Neural cell (in vitro differentiated cells): ENCODE results near the gene NSA2. TPM values are rescaled to one million over a fixed set of nuclear protein-coding genes. Genes with fewer than 3 reads are reported as not detected.

Experiments
- H2AFZ ChIP-seq: fragments of 200-600, 300-800 bp; sonication (generic), shearing (Covaris generic); 2 replicates; pipeline ENCODE4 v1.6.0; 2014; ENCODE audit warnings: low read depth, mild to moderate bottlenecking, antibody characterized with exemption, low read length, moderate library complexity
- H3F3A ChIP-seq: fragments of 200-600 bp; shearing (Covaris generic); 2 replicates; pipeline ENCODE4 v1.6.1; 2016; ENCODE audit warnings: mild to moderate bottlenecking, moderate library complexity, mixed read lengths, antibody characterized with exemption, low read length; ENCODE audit not compliant: insufficient read depth, poor library complexity, severe bottlenecking
- H3K27ac ChIP-seq: fragments of 200-600, 300-800 bp; sonication (generic), shearing (Covaris generic); 2 replicates; pipeline ENCODE4 v1.5.1; 2014; ENCODE audit warnings: mild to moderate bottlenecking, low read length, moderate library complexity
- H3K27me3 ChIP-seq: fragments of 300-800, 200-600 bp; sonication (generic), shearing (Covaris generic); 2 replicates; pipeline ENCODE4 v1.6.0; 2014; ENCODE audit warnings: mild to moderate bottlenecking, low read depth, low read length, moderate library complexity; ENCODE audit not compliant: insufficient read depth
- H3K36me3 ChIP-seq: fragments of 300-800, 200-600 bp; sonication (generic), shearing (Covaris generic); 2 replicates; pipeline ENCODE4 v1.5.1; 2014; ENCODE audit warnings: mild to moderate bottlenecking, antibody characterized with exemption, low read length, moderate library complexity; ENCODE audit not compliant: insufficient read depth
- H3K4me2 ChIP-seq: fragments of 300-800, 200-600 bp; sonication (generic), shearing (Covaris generic); 2 replicates; pipeline ENCODE4 v1.6.0; 2014; ENCODE audit warnings: mild to moderate bottlenecking, low read length
- H3K4me3 ChIP-seq: fragments of 300-800, 200-600 bp; sonication (generic), shearing (Covaris generic); 2 replicates; pipeline ENCODE4 v1.5.1; 2014; ENCODE audit warnings: mild to moderate bottlenecking, low read length, moderate library complexity
- H3K79me2 ChIP-seq: fragments of 200-600 bp; shearing (Covaris generic); replicated peaks from 2 replicates; pipeline ENCODE4 v1.6.0; 2014; ENCODE audit warnings: mild to moderate bottlenecking, low read length, moderate library complexity; ENCODE audit not compliant: insufficient read depth
- H3K9ac ChIP-seq: fragments of 300-800, 200-600 bp; sonication (generic), shearing (Covaris generic); 2 replicates; pipeline ENCODE4 v1.6.1; 2016; ENCODE audit warnings: mild to moderate bottlenecking, low read length, mixed read lengths
- H3K9me2 ChIP-seq: fragments of 200-600 bp; shearing (Covaris generic); 2 replicates; pipeline ENCODE4 v1.6.1; 2016; ENCODE audit warnings: mild to moderate bottlenecking, low read length, mixed read lengths; ENCODE audit not compliant: insufficient read depth
- H3K9me3 ChIP-seq: fragments of 200-600, 300-800 bp; sonication (generic), shearing (Covaris generic); 2 replicates; pipeline ENCODE4 v1.6.1; 2016; ENCODE audit warnings: mild to moderate bottlenecking, mixed run types, low read length, moderate library complexity, mixed read lengths
- H4K20me1 ChIP-seq: fragments of 200-600 bp; shearing (Covaris generic); 2 replicates; pipeline ENCODE4 v1.6.1; 2016; ENCODE audit warnings: mild to moderate bottlenecking, mixed run types; ENCODE audit not compliant: insufficient read depth
- CTCF ChIP-seq: fragments of 450-650 bp; IDR thresholded peaks from 2 replicates; pipeline ENCODE4 v1.5.1; 2014; ENCODE audit warnings: antibody characterized with exemption, mild to moderate bottlenecking, moderate library complexity; ENCODE audit not compliant: poor library complexity, severe bottlenecking
- EP300 ChIP-seq: fragments of 450-650 bp; conservative IDR thresholded peaks from 2 replicates; pipeline ENCODE4 v1.6.1; 2014; ENCODE audit warnings: antibody characterized with exemption, mild to moderate bottlenecking, moderate library complexity; ENCODE audit not compliant: poor library complexity, severe bottlenecking
- EZH2 ChIP-seq: fragments of 200-600, 300-800 bp; shearing (Covaris generic), sonication (generic); IDR thresholded peaks from 2 replicates; pipeline ENCODE4 v1.6.1; 2014; ENCODE audit warnings: antibody characterized with exemption, low read length, borderline replicate concordance, mild to moderate bottlenecking; ENCODE audit not compliant: insufficient read depth, poor library complexity, severe bottlenecking
- MXI1 ChIP-seq: fragments of 450-650 bp; conservative IDR thresholded peaks from 2 replicates; pipeline ENCODE4 v1.6.1; 2014; ENCODE audit warnings: antibody characterized with exemption, mild to moderate bottlenecking; ENCODE audit not compliant: poor library complexity, severe bottlenecking
- POLR2AphosphoS5 ChIP-seq: IDR thresholded peaks from 2 replicates; pipeline ENCODE4 v1.6.1; 2012
- RAD21 ChIP-seq: fragments of 450-650 bp; conservative IDR thresholded peaks from 2 replicates; pipeline ENCODE4 v1.6.1; 2014; ENCODE audit warnings: antibody characterized with exemption, mild to moderate bottlenecking, moderate library complexity
- SMC3 ChIP-seq: fragments of 450-650 bp; conservative IDR thresholded peaks from 2 replicates; pipeline ENCODE4 v1.6.1; 2014; ENCODE audit warnings: antibody characterized with exemption, mild to moderate bottlenecking, moderate library complexity; ENCODE audit not compliant: poor library complexity
- TAF1 ChIP-seq: IDR thresholded peaks from 2 replicates; pipeline ENCODE4 v1.6.1; 2012; ENCODE audit warnings: low read depth
- polyA plus RNA-seq: library from polyadenylated mRNA; depleted of rRNA; stranded (reverse); fragments of >200 nt; gene quantifications from 2 replicates; pipeline ENCODE4 v1.2.3, GENCODE V29; 2014
- TF ChIP-seq, protein P1 (sequence below): IDR thresholded peaks from 2 replicates; pipeline ENCODE4 v1.6.1; 2012; ENCODE audit warnings: borderline replicate concordance

NSA2 gene
- polyA plus RNA-seq, 1 donor from 2014 or later = 164 TPM

DNA sequence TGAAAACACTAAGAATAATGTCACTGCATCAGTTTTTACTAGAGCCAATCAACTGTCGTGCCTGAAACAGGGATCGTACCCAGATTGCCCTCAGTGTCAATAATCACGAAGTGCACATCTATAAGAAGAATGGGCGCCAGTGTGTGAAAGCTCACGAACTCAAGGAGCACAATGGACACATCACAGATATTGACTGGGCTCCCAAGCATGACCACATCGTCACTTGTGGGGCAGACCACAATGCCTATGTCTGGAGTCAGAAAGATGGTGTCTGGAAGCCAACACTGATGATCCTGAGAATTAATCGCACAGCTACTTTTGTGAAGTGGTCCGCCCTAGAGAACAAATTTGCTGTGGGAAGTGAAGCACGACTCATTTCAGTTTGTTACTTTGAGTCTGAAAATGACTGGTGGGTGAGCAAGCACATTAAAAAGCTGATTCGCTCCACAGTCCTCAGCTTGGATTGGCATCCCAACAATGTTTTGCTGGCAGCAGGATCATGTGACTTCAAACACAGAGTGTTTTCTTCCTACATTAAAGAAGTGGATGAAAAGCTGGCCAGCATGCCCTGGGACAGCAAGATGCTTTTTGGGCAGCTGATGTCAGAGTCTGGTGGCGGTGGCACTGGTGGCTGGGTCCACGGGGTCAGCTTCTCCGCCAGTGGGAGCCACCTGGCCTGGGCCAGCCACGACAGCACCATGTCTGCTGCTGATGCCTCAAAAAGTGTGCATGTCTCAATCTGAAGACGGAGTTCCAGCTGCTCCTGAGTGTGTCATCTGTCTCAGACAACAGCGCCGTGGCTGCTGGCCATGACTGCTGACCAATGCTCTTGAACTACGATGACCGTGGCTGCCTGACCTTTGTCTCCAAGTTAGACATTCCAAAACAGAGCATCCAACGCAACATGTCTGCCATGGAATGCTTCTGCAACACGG is 32.2 kb downstream of the NSA2 start:
- Histone ChIP-seq H3K4me2 (no peak overlapping the region), H3K9ac (no peak overlapping the region)

DNA sequence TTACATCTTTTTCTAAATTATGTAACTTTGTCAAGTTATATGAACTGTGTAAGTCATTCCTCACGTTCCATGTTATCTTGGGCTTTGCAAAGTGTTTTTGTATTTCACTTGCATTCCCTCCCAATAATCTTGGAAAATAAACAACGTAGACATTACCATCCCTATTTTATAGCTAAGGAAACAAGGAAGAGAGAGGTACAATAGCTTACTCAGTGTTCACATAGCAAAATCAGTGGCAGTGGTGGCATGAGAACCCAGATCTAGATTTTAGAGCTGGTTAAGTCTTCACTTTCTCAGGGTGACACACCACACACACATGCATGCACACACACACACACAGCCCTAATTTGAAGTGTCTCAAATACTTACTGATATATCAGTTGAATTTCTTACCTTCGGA is 34.1 kb downstream of the NSA2 start:
- no peaks in the 10 kb centered on the region for H3K9me2 ChIP-seq
- no peaks in the 10 kb centered on the region for H3K36me3 ChIP-seq
- no peak overlapping the region for H2AFZ ChIP-seq
- H3K9ac ChIP-seq = no peak overlapping the region
- H3K79me2 ChIP-seq = no peaks in the 10 kb centered on the region
- H3K4me3 ChIP-seq = no peak overlapping the region
- TF ChIP-seq EZH2 (no peak), EP300 (no peak), TAF1 (no peak), RAD21 (no peak), SMC3 (no peak), MXI1 (no peak), POLR2AphosphoS5 (no peak), CTCF (no peak)
- TF ChIP-seq, protein P1, sequence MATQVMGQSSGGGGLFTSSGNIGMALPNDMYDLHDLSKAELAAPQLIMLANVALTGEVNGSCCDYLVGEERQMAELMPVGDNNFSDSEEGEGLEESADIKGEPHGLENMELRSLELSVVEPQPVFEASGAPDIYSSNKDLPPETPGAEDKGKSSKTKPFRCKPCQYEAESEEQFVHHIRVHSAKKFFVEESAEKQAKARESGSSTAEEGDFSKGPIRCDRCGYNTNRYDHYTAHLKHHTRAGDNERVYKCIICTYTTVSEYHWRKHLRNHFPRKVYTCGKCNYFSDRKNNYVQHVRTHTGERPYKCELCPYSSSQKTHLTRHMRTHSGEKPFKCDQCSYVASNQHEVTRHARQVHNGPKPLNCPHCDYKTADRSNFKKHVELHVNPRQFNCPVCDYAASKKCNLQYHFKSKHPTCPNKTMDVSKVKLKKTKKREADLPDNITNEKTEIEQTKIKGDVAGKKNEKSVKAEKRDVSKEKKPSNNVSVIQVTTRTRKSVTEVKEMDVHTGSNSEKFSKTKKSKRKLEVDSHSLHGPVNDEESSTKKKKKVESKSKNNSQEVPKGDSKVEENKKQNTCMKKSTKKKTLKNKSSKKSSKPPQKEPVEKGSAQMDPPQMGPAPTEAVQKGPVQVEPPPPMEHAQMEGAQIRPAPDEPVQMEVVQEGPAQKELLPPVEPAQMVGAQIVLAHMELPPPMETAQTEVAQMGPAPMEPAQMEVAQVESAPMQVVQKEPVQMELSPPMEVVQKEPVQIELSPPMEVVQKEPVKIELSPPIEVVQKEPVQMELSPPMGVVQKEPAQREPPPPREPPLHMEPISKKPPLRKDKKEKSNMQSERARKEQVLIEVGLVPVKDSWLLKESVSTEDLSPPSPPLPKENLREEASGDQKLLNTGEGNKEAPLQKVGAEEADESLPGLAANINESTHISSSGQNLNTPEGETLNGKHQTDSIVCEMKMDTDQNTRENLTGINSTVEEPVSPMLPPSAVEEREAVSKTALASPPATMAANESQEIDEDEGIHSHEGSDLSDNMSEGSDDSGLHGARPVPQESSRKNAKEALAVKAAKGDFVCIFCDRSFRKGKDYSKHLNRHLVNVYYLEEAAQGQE = no peak
- no peaks in the 10 kb centered on the region for H3K9me3 ChIP-seq
- H4K20me1 ChIP-seq = no peaks in the 10 kb centered on the region
- no peaks in the 10 kb centered on the region for H3F3A ChIP-seq
- H3K27me3 ChIP-seq = no peaks in the 10 kb centered on the region
- no peak overlapping the region for H3K27ac ChIP-seq
- H3K4me2 ChIP-seq = no peak overlapping the region

More for the DNA sequence above, 32.2 kb downstream of the NSA2 start:
- Histone ChIP-seq H3F3A (no peaks in the 10 kb centered on the region), H3K27me3 (no peaks in the 10 kb centered on the region), H3K9me2 (no peaks in the 10 kb centered on the region), H3K9me3 (no peaks in the 10 kb centered on the region), H2AFZ (no peak overlapping the region), H3K27ac (no peak overlapping the region), H3K4me3 (no peak overlapping the region), H3K36me3 (no peaks in the 10 kb centered on the region), H3K79me2 (no peaks in the 10 kb centered on the region), H4K20me1 (no peaks in the 10 kb centered on the region)
- TF ChIP-seq EP300 (no peak), MXI1 (no peak), TAF1 (no peak), POLR2AphosphoS5 (no peak), CTCF (no peak)
